GM18858 (cell line): ENCODE results near the gene NOL7.

Experiments used
- ATAC-seq: cut with Tn5 transposase; IDR thresholded peaks from one replicate; pipeline ENCODE4 v1.9.1; 2021; ENCODE audit not compliant: unreplicated experiment

Gene NOL7

GRCh38 chr6:13614926-13615791 lies at the start of gene NOL7:
Gene NOL7 (plus strand): TSS chr6:13615335. CDS start chr6:13615359, 24 bp downstream.
- peak; percentile 83 for ATAC-seq

DNA sequence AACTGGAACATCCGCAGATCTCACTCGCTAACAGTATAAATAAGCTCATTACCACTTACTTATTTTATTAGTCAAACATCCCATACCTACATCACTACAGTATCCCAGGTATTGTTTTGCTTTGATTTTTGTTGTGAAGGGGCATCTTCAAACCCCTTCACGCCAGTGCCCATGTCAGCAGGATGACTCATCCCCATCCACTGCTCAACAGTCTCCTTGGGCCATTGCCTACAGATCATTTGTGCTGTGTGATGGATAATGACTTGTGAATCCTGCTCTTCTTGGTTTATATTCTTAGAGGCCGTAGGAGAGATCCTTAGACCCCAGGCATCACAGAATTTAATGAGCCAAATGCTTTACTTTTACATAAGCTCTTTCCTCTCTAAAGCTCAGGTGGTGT lies 49.2 kb upstream of the NOL7 start:
- ATAC-seq: no peak

DNA sequence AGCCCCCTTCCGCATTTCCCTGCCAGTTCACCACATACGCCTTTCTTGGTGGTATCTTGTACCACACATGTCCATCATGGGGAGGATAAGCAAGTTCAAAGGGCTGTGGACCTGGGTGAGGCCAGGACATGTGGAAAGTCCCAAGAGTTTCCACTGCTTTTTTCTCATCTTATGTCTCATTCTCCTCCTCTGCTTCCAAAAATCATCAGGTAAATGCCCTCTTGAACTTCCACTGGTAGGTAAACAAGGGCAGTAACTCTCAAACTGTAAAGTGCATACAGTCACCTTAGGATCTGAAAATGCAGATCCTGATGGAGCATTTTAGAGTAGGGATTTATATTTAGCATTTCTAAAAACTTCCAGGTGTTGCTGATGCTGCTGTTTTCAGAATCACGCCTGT lies 48.6 kb upstream of the NOL7 start:
- no peak for ATAC-seq

- ATAC-seq: no peak
Observed at GRCh38 chr6:13568970-13569369, 46.2 kb upstream of the NOL7 start.

DNA sequence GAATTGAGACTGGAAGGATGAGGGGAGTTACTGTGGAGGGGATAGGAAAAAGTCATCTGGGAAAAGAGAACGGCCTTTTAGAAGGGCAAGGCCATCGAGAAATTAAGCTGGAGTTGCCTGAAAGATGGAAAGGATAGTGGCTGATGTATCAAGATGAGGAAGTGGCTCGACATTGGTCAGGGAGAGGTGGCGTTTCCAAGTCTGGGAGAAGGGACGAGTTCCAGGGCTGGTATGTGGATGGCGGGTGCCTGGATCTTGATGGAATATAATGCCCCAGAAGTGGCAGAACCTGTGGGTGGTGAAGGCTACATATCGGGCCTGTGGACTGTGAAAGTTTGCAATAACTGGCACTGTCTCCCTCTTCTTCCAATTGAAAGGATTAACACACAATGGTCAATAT lies 42.9 kb upstream of the NOL7 start:
- ATAC-seq: no peak

DNA sequence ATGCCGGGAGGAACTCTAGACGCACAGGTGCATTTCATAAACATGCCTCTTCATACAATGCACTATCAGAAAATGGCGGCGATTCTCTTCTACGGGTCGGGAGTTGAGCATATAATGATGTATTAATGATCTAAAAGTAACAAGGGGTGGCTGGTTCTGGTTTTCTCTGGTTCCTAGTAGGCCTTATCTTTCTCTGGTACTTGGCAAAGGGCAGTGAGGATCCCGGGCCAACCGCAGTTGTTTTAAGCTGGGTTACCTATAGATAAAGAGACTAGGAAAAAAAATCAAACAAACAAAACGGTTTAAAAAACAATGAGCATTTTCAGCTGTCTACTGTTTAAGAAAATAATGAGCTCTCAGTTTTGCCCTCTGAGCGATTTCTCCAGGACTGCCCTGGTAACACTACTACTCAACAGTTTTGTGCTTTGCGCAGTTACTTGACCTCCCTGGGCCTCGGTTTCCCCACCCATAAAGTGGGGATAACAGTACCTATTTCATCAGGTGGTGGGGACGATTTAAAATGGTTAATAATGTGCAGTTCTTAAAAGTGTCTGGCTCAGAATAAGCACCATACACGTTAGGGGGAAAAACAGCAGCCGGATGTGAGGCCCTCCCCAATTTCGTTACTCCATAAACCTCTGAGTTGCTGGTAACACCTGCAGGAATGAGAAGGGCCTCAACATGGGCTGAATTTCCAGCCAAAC lies 42.0 kb upstream of the NOL7 start:
- no peak for ATAC-seq

GRCh38 chr6:13573669-13574110 lies 41.4 kb upstream of the NOL7 start:
- no peak for ATAC-seq

DNA sequence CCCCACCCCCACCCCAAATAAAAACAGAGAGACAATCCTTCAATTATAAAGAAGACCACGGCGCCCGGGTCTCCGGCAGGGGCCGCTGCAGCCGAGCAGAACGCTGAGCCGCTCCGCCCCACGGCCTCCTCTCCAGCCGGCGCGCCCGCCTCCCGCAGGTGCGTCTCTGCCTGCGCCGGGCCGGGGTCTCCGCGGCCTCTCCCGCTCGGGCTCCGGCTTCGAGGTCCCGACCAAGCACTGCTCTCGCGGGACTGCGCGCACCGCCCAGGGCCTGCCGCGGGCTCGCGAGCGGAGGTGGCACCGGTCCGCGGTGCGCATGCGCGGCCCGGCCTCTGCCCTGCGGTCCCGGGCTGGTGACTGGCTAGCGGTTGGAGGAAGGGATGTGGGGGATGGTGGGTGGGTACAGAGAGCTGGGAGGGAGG lies 41.0 kb upstream of the NOL7 start:
- ATAC-seq: peak; percentile 62

- peak; percentile 38 for ATAC-seq
Observed at GRCh38 chr6:13574571-13575376, 40.4 kb upstream of the NOL7 start, which contains the start of gene SIRT5. Gene SIRT5 (plus strand): TSS chr6:13574601. CDS start chr6:13584111, 9,510 bp downstream.

GRCh38 chr6:13575377-13575775 lies 39.8 kb upstream of the NOL7 start:
- ATAC-seq: no peak

- ATAC-seq: no peak
Observed at GRCh38 chr6:13576017-13576416, 39.1 kb upstream of the NOL7 start.

GRCh38 chr6:13577926-13578325 lies 37.2 kb upstream of the NOL7 start:
- ATAC-seq: no peak

DNA sequence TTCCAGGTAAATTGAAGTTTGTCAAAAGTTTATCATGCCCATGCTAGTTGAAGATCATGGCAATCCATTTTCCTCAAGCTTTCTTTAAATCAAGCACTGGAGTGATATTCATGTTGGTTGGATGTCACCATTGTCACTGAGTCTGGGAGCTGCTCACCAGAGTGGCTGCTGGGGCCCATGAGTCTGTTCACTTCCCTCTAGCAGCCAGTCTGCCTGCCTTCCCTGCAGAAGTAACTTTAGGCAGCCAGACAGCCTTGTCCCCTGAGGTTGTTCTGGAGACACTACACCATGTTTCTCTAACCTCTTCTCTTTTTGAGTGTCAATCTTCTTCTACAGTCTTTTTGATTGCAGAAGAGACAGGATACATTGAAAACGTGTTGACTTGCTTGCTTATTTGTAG lies 35.2 kb upstream of the NOL7 start:
- ATAC-seq: no peak

GRCh38 chr6:13581700-13582229 lies 33.4 kb upstream of the NOL7 start:
- no peak for ATAC-seq

- ATAC-seq: no peak
Observed at GRCh38 chr6:13586603-13587542, 28.3 kb upstream of the NOL7 start.

DNA sequence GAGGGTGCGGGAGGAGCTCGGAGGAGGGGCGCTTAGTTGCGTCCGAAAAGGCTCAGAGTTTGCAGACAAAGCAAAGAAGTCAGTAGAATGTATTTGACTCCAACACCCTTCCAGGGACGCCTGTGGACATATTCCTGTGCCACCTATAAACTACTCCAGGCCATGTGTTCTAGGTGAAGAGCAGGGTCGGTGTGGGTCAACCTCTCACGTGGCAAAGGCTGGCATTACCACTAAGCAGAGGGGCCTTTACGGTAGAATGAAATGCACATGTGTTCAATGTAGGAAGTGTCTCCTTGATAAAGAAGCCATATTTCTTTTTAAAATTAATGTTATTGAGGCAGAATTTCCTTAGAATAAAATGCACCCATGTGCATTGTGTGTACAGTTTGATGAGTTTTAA lies 25.3 kb upstream of the NOL7 start:
- no peak for ATAC-seq

DNA sequence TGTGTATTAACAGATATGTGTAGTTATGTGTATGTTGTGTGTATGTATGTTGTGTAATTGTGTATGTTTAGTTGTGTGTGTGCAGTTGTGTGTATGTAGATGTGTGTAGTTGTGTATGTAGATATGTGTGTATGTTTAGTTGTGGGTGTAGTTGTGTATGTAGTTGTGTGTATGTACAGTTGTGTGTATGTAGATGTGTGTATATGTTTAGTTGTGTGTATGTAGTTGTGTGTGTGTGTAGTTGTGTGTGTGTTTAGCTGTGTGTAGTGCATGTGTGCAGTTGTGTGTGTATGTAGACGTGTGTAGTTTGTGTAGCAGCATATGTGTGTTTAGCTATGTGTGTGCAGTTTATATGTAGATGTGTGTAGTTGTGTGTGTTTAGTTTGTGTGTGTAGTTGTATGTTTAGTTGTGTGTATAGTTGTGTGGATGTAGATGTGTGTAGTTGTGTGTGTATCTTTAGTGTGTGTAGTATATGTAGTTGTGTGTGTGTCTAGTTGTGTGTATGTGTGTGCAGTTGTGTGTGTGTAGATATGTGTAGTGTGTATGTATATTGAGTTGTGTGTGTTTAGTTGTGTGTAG lies 24.5 kb upstream of the NOL7 start:
- ATAC-seq: no peak

- ATAC-seq: no peak
Observed at GRCh38 chr6:13591205-13591921, 23.8 kb upstream of the NOL7 start.

GRCh38 chr6:13593103-13593502 lies 22.0 kb upstream of the NOL7 start:
- ATAC-seq: no peak
